Neuronal stem cell (in vitro differentiated cells): ENCODE results near the gene SMYD3.

ENCODE experiments used
- DNase-seq: peaks from one replicate; pipeline ENCODE4 v3.0.0-alpha.2; 2013; ENCODE audit warnings: low spot score
- H2AFZ ChIP-seq: one replicate; pipeline ENCODE4 v1.6.1; 2013; ENCODE audit warnings: mild to moderate bottlenecking, low read length, inconsistent platforms
- H2AK5ac ChIP-seq: 2 replicates; pipeline ENCODE4 v1.6.1; 2013; ENCODE audit warnings: low read depth, mild to moderate bottlenecking, inconsistent platforms, low read length, moderate library complexity, mixed read lengths
- H2BK120ac ChIP-seq: 2 replicates; pipeline ENCODE4 v1.6.1; 2013; ENCODE audit warnings: low read depth, mild to moderate bottlenecking, inconsistent platforms, low read length, moderate library complexity, mixed read lengths
- H2BK12ac ChIP-seq: one replicate; pipeline ENCODE4 v1.6.1; 2013; ENCODE audit warnings: low read length, inconsistent platforms
- H2BK15ac ChIP-seq: 2 replicates; pipeline ENCODE4 v1.6.1; 2013; ENCODE audit warnings: mild to moderate bottlenecking, low read length, inconsistent platforms, mixed read lengths
- H2BK5ac ChIP-seq: one replicate; pipeline ENCODE4 v1.6.1; 2013; ENCODE audit warnings: inconsistent platforms, mild to moderate bottlenecking, low read length, moderate library complexity
- H3K14ac ChIP-seq: one replicate; pipeline ENCODE4 v1.6.1; 2013; ENCODE audit warnings: low read length, inconsistent platforms
- H3K18ac ChIP-seq: 2 replicates; pipeline ENCODE4 v1.6.1; 2013; ENCODE audit warnings: low read length, inconsistent platforms
- H3K23ac ChIP-seq: 2 replicates; pipeline ENCODE4 v1.6.1; 2013; ENCODE audit warnings: low read depth, mild to moderate bottlenecking, mixed read lengths, low read length, inconsistent platforms; ENCODE audit not compliant: poor library complexity
- H3K27ac ChIP-seq: replicated peaks from 3 replicates; pipeline ENCODE4 v1.5.1; 2013; ENCODE audit warnings: low read length, inconsistent platforms
- H3K27me3 ChIP-seq, 3 experiments: 2 replicates each; pipeline ENCODE4 v1.6.1; 2013; ENCODE audit warnings: low read length in 3 of 3, mild to moderate bottlenecking in 2 of 3, inconsistent platforms in 1 of 3, low read depth in 1 of 3, mixed read lengths in 1 of 3, moderate library complexity in 1 of 3; ENCODE audit not compliant: control insufficient read depth in 3 of 3, insufficient read depth in 3 of 3
- H3K36me3 ChIP-seq, 2 donors: replicated peaks in 1 of 2; 2 replicates each; pipeline ENCODE4 v1.6.1; 2013; ENCODE audit warnings: low read length in 2 of 2; ENCODE audit not compliant: control insufficient read depth in 2 of 2, insufficient read depth in 2 of 2
- H3K4ac ChIP-seq: 2 replicates; pipeline ENCODE4 v1.6.1; 2013; ENCODE audit warnings: inconsistent platforms, mild to moderate bottlenecking, low read length, moderate library complexity
- H3K4me1 ChIP-seq, 2 donors: 1 replicate in 1 of 2; 2 replicates in 1 of 2; pipeline ENCODE4 v1.6.1; 2013; ENCODE audit warnings: low read length in 2 of 2, low read depth in 1 of 2; ENCODE audit not compliant: control insufficient read depth in 2 of 2, insufficient read depth in 1 of 2
- H3K4me2 ChIP-seq: one replicate; pipeline ENCODE4 v1.6.1; 2013; ENCODE audit warnings: mild to moderate bottlenecking, low read length, inconsistent platforms; ENCODE audit not compliant: insufficient read depth, poor library complexity, severe bottlenecking
- H3K4me3 ChIP-seq, 2 donors: 2 replicates each; pipeline ENCODE4 v1.5.1; 2013; ENCODE audit warnings: low read length in 2 of 2, mild to moderate bottlenecking in 2 of 2, inconsistent platforms in 1 of 2, moderate library complexity in 1 of 2
- H3K79me1 ChIP-seq: one replicate; pipeline ENCODE4 v1.6.1; 2013; ENCODE audit warnings: low read depth, mild to moderate bottlenecking, inconsistent platforms, low read length, moderate library complexity
- H3K9ac ChIP-seq: one replicate; pipeline ENCODE4 v1.6.1; 2013; ENCODE audit warnings: mild to moderate bottlenecking, low read depth, low read length, inconsistent platforms; ENCODE audit not compliant: poor library complexity
- H3K9me3 ChIP-seq, 2 donors: replicated peaks in 1 of 2; 2 replicates each; pipeline versions ENCODE3 to v1.6.1; 2013; ENCODE audit warnings: low read length in 2 of 2, mild to moderate bottlenecking in 2 of 2, inconsistent platforms in 1 of 2, low read depth in 1 of 2, mixed read lengths in 1 of 2, moderate library complexity in 1 of 2; ENCODE audit not compliant: control insufficient read depth in 2 of 2, insufficient read depth in 1 of 2
- H4K8ac ChIP-seq: one replicate; pipeline ENCODE4 v1.6.1; 2013; ENCODE audit warnings: low read depth, mild to moderate bottlenecking, inconsistent platforms, low read length, moderate library complexity
- H4K91ac ChIP-seq: one replicate; pipeline ENCODE4 v1.6.1; 2013; ENCODE audit warnings: low read length, low read depth, mild to moderate bottlenecking, inconsistent platforms; ENCODE audit not compliant: poor library complexity
- WGBS, 2 donors: extraction: QIAGEN DNeasy Blood & Tissue Kit; methylation state at CpG; one replicate each; pipeline ENCODE4 v1.1.7; 2013; ENCODE audit warnings: missing lambda C conversion rate in 2 of 2, mixed read lengths in 1 of 2; ENCODE audit not compliant: insufficient read length in 2 of 2, insufficient replicate concordance in 1 of 2; ENCODE audit errors: extremely low coverage in 2 of 2; 5-methylcytosine and 5-hydroxymethylcytosine counted together

The SMYD3 gene

DNA sequence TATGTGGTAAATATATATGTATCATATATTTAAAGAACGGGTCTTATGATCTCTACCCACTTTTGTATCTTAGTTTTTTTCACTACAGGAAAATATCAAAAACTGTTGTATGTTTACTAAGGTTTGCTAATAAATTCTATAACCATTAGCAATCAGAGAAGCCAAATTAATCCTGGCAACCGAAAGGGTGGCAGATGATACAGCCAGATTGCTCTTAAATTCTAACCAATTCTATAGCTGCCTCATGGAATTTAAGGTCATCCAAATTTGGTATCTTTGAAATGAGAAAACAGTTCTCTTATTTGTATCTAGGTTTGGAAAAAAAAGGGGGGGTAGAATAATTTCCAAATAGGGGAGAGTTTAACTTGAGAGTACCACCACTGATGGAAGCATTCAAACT is 591.2 kb downstream of the SMYD3 start:
- no peaks in the 10 kb centered on the region for H3K79me1 ChIP-seq
- no peak for DNase-seq
- no peaks in the 10 kb centered on the region for H3K9me3 ChIP-seq
- H3K27me3 ChIP-seq = no peaks in the 10 kb centered on the region
- H2BK15ac ChIP-seq = no peak overlapping the region
- no peak overlapping the region for H3K9ac ChIP-seq
- H2BK12ac ChIP-seq = no peak overlapping the region
- H3K14ac ChIP-seq = no peak overlapping the region
- no CpG with 5 or more reads among the region's 2 CpGs for WGBS, 2 donors
- H3K27ac ChIP-seq = no peak overlapping the region
- H2AK5ac ChIP-seq = no peak overlapping the region
- no peak overlapping the region for H2BK120ac ChIP-seq
- H3K4me1 ChIP-seq = no peaks in the 10 kb centered on the region
- H4K8ac ChIP-seq = no peak overlapping the region
- no peak overlapping the region for H3K18ac ChIP-seq
- no peak overlapping the region for H3K4ac ChIP-seq
- H3K36me3 ChIP-seq = no peaks in the 10 kb centered on the region
- H3K23ac ChIP-seq = no peak overlapping the region
- no peak overlapping the region for H2BK5ac ChIP-seq
- H4K91ac ChIP-seq = no peak overlapping the region
- H3K4me2 ChIP-seq = no peak overlapping the region
- H2AFZ ChIP-seq = no peak overlapping the region
- H3K4me3 ChIP-seq = no peak overlapping the region

DNA sequence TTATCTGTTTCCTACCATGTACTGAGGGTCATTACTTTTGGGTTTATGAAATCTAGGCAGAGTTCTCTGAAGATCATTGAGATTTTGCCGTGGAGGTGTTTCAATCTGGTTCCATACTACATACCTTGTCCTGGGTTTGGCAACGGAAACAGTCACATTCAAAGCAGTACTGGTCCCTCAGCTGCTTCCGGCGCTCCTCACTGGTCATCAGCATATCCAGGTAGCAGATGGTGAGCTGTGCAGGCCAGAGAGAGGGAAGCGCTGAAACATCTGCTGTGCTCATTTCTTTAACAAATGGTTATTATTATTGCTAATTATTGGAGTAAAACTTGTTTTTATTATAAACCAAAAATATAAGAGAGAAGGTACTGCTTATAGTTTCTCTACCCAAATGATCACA is 591.7 kb downstream of the SMYD3 start:
- no peaks in the 10 kb centered on the region for H3K79me1 ChIP-seq
- H2BK5ac ChIP-seq = no peak overlapping the region
- no peak overlapping the region for H3K4me2 ChIP-seq
- H3K27me3 ChIP-seq = no peaks in the 10 kb centered on the region
- no peak overlapping the region for H3K18ac ChIP-seq
- no peak overlapping the region for H4K8ac ChIP-seq
- no peak overlapping the region for H2BK15ac ChIP-seq
- no peaks in the 10 kb centered on the region for H3K36me3 ChIP-seq
- no peaks in the 10 kb centered on the region for H3K4me1 ChIP-seq
- no peak overlapping the region for H2BK12ac ChIP-seq
- no peaks in the 10 kb centered on the region for H3K9me3 ChIP-seq
- H2BK120ac ChIP-seq = no peak overlapping the region
- H3K27ac ChIP-seq = no peak overlapping the region
- no CpG with 5 or more reads among the region's 5 CpGs for WGBS, 2 donors
- no peak overlapping the region for H3K23ac ChIP-seq
- no peak for DNase-seq
- H2AK5ac ChIP-seq = no peak overlapping the region
- no peak overlapping the region for H2AFZ ChIP-seq
- H3K4me3 ChIP-seq = no peak overlapping the region
- H3K4ac ChIP-seq = no peak overlapping the region
- no peak overlapping the region for H4K91ac ChIP-seq
- H3K14ac ChIP-seq = no peak overlapping the region
- H3K9ac ChIP-seq = no peak overlapping the region

DNA sequence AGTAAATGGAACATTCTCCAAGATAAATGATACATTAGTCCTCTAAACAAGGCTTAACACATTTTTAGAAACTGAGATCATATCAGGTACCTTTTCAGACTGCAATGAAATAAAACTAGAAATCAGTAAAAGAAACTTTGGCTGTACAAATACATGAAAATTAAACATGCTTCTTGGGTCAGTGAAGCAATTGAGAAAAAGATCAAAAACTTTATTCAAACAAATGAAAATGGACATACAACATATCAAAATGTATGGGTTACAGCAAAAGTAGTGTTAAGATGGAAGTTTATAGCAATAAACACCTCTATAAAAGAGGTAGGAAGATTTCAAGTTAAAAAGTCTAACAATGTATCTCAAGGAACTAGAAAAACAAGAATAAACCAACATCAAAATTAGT is 598.5 kb downstream of the SMYD3 start:
- Histone ChIP-seq H3K27me3 (no peaks in the 10 kb centered on the region), H2AFZ (no peak overlapping the region), H3K4me2 (no peak overlapping the region), H3K36me3 (no peaks in the 10 kb centered on the region), H3K18ac (no peak overlapping the region), H2BK5ac (no peak overlapping the region), H3K23ac (no peak overlapping the region), H4K91ac (no peak overlapping the region), H3K4ac (no peak overlapping the region), H3K4me3 (no peak overlapping the region), H2AK5ac (no peak overlapping the region), H3K9ac (no peak overlapping the region), H3K9me3 (peaks cover 0 to 7% of the 10 kb centered on the region in 2 donors), H4K8ac (no peak overlapping the region), H3K27ac (no peak overlapping the region), H3K14ac (no peak overlapping the region), H2BK15ac (no peak overlapping the region), H2BK12ac (no peak overlapping the region), H3K79me1 (no peaks in the 10 kb centered on the region), H2BK120ac (no peak overlapping the region), H3K4me1 (no peaks in the 10 kb centered on the region)
- DNase-seq = no peak

DNA sequence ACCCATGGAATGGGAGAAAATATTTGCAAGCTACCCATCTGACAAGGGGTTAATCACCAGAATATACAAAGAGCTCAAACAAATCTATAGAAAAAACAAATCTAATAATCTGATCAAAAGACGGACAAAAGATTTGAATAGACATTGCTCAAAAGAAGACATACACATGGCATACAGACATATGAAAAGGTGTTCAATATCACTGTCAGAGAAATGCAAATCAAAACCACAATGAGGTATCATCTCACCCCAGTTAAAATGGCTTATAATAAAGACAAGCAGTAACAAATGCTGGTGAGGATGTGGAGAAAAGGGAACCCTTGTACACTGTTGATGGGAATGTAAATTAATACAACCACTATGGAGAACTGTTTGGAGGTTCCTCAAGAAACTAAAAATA is 600.9 kb downstream of the SMYD3 start:
- Histone ChIP-seq H2AK5ac (no peak overlapping the region), H2BK15ac (no peak overlapping the region), H2BK120ac (no peak overlapping the region), H4K91ac (no peak overlapping the region), H3K79me1 (no peaks in the 10 kb centered on the region), H2BK12ac (no peak overlapping the region), H3K4me2 (no peak overlapping the region), H3K9me3 (peaks cover 0 to 7% of the 10 kb centered on the region in 2 donors), H3K14ac (no peak overlapping the region), H3K4me1 (peaks cover 0 to 4% of the 10 kb centered on the region in 2 donors), H2BK5ac (no peak overlapping the region), H4K8ac (no peak overlapping the region), H3K36me3 (no peaks in the 10 kb centered on the region), H3K27me3 (no peaks in the 10 kb centered on the region), H3K4me3 (no peak overlapping the region), H3K18ac (no peak overlapping the region), H3K4ac (no peak overlapping the region), H2AFZ (no peak overlapping the region), H3K23ac (no peak overlapping the region), H3K27ac (no peak overlapping the region), H3K9ac (no peak overlapping the region)
- DNase-seq = no peak
- WGBS, 2 donors = no CpG with 5 or more reads among the region's 1 CpG
